Spleen (tissue), 7 donors: Measurements from ENCODE around the gene TMEM129.

Experiments used
- CTCF ChIP-seq, 11 experiments: fragments of 200-600 bp in 7 of 11; fragments of 450-650 bp in 4 of 11; sonication (generic) in 4 of 11; IDR thresholded peaks in 8 of 11; conservative IDR thresholded peaks in 3 of 11; 1 replicate in 7 of 11; 2 replicates in 4 of 11; pipeline versions ENCODE4 v1.4.0 to v1.8.0; 2016 to 2021; ENCODE audit warnings: antibody characterized with exemption in 11 of 11, inconsistent platforms in 4 of 11, mild to moderate bottlenecking in 1 of 11
- POLR2AphosphoS5 ChIP-seq, 3 donors: sonication (generic); formaldehyde crosslinking; IDR thresholded peaks; one replicate each; pipeline ENCODE4 v1.5.1; 2017; ENCODE audit warnings: antibody characterized with exemption in 3 of 3
- donor health status: DM: no; HTN: no; CAD: no; lungs with moderate emphysema.
- donor health status: DM: no; HTN: no; CAD: no.
- donor health status: DM: no; HTN: no; CAD: no.

DNA sequence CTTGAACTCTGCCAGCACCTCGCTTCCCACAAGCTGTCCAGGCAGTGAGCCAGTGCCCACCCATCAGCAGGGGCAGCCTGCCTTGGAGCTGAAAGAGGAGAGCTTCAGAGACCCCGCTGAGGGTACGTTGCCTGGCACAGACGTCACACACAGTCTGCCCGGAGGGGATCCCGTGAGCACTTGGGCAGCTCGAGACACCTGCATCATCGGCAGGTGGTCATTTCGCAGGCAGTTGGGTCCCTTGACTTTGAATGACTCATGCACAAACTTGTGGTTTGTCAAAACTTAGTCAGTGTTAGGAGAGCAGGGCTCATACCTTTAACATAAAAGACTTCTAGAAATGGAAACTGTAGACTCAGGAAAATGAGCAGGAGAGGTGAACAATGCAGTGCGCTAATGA lies 10.1 kb upstream of the TMEM129 start:
- TF ChIP-seq CTCF (IDR thresholded peaks at IDR 0.05 in 8 of 11, conservative IDR thresholded peaks at IDR 0.05 in 3 of 11) = no peak
- TF ChIP-seq POLR2AphosphoS5 (IDR thresholded peaks at IDR 0.05) = no peak
